ENCODE measurements around the gene FBRSL1.

GRCh38 chr12:132536102-132536876 lies 46.3 kb downstream of the FBRSL1 start:
- TF ChIP-seq CTBP1 (IDR thresholded peaks at IDR 0.05; ENCODE audit: borderline replicate concordance) (no peak), CC2D1A (IDR thresholded peaks at IDR 0.05) (no peak), GABPA (tag; conservative IDR thresholded peaks at IDR 0.05; ENCODE audit: low read depth) (no peak), CREM (IDR thresholded peaks at IDR 0.05; ENCODE audit: low read depth) (no peak), ZNF224 (CRISPR knock-in tag; IDR thresholded peaks at IDR 0.05) (no peak), CTCF (IDR thresholded peaks at IDR 0.05 in 2 of 3, conservative IDR thresholded peaks at IDR 0.05 in 1 of 3; ENCODE audit: insufficient read depth in 2 of 3, low read depth in 1 of 3, low read length in 3 of 3) (no peak), BHLHE40 (IDR thresholded peaks at IDR 0.05; ENCODE audit: low read length) (no peak), THRB (CRISPR knock-in tag; conservative IDR thresholded peaks at IDR 0.05) (no peak), FOXK1 (CRISPR knock-in tag; IDR thresholded peaks at IDR 0.05; ENCODE audit: borderline replicate concordance) (no peak), POU5F1 (IDR thresholded peaks at IDR 0.05; ENCODE audit: borderline replicate concordance, low read depth, low read length, partially characterized antibody) (no peak)
